ENCODE data around the gene PBOV1.

DNA sequence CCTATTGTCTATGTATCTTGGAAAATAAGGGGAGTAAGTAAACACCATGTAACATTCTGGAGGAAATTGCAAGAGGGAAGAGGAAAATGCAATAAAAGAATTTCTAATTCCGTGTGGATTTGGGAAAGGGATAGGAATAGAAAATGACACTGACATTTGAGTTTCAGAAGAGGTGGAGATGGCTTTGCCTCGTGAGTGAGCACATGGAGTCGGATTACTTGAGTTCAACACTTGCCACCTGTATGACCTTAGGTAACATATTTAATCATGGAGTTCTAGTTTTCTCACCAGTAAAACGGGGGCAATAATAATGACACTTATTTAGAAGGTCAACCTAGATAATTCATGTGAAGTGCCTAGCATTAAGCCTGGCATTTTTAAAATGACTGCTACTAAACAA is 10.8 kb upstream of the PBOV1 start:
- TF ChIP-seq CTCF (IDR thresholded peaks at IDR 0.05) (no peak), POLR2A (IDR thresholded peaks at IDR 0.05) (no peak)
